ENCODE results near the gene PROKR1. TPM values are rescaled to one million over a fixed set of nuclear protein-coding genes. Genes with fewer than 3 reads are reported as not detected.

The PROKR1 gene
- total and polyA plus RNA-seq, 5 donors: 0.02 TPM; not detected in 4

- intact Hi-C loops (cut with DNase I): loop anchor here in 1 of 4 donors (10.0 kb wide), 1 partner anchor 224 kb away; no protein-coding TSS in a partner anchor
- Histone ChIP-seq H3K4me1 (ENCODE audit: control insufficient read depth, insufficient read depth, low read length) (no peaks in the 10 kb centered on the region), H3K27ac (ENCODE audit: low read length) (no peak overlapping the region), H3K9me3 (ENCODE audit: control insufficient read depth, low read length) (peaks cover 3% of the 10 kb centered on the region), H3K27me3 (ENCODE audit: control insufficient read depth, insufficient read depth) (no peaks in the 10 kb centered on the region), H3K4me3 (ENCODE audit: low read length) (no peak overlapping the region)
- 95% methylated on average over 2 of the region's 2 CpGs for WGBS
- no peak for DNase-seq
- no peak for ATAC-seq
Observed at GRCh38 chr2:68700560-68700959, 57.2 kb downstream of the PROKR1 start.

- ATAC-seq: no peak
- no peaks in the 10 kb centered on the region for H3K4me1 ChIP-seq (ENCODE audit: control insufficient read depth, insufficient read depth, low read length)
- H3K9me3 ChIP-seq (ENCODE audit: control insufficient read depth, low read length): no peaks in the 10 kb centered on the region
- H3K27ac ChIP-seq (ENCODE audit: low read length): no peak overlapping the region
- WGBS: 59% methylated on average over 3 of the region's 3 CpGs
- no peak overlapping the region for H3K4me3 ChIP-seq (ENCODE audit: low read length)
- DNase-seq: no peak
- intact Hi-C loops (cut with DNase I): loop anchor here in 3 of 4 donors (5.0 to 10.0 kb wide), 3 partner anchors 206 to 221 kb away; no protein-coding TSS in a partner anchor
- no peaks in the 10 kb centered on the region for H3K27me3 ChIP-seq (ENCODE audit: control insufficient read depth, insufficient read depth)
Observed at GRCh38 chr2:68706637-68707036, 63.3 kb downstream of the PROKR1 start.

Other genes with a start within 250 kb of the PROKR1 start
- 1 to 10 TPM in 1 of 4 donors, under 1 TPM in 3; 0.42 to 1.1 (median 0.95) TPM for gene FBXO48, start 176.3 kb upstream of the PROKR1 start, total RNA-seq
- 0.61 TPM for gene FBXO48, start 176.3 kb upstream of the PROKR1 start, polyA plus RNA-seq
- 1 to 10 TPM; 6.2 to 7.6 (median 6.7) TPM for gene APLF, start 176.0 kb upstream of the PROKR1 start, total RNA-seq
- gene APLF, start 176.0 kb upstream of the PROKR1 start, polyA plus RNA-seq: 0.72 TPM
- gene ARHGAP25, start 91.2 kb downstream of the PROKR1 start, total RNA-seq: 1 to 10 TPM; 7.8 to 9.7 (median 9.1) TPM
- 5.9 TPM for gene ARHGAP25, start 91.2 kb downstream of the PROKR1 start, polyA plus RNA-seq
- 1,000 to 10,000 TPM; 1,953 to 6,380 (median 2,692) TPM for gene BMP10, start 227.8 kb downstream of the PROKR1 start, total RNA-seq
- gene BMP10, start 227.8 kb downstream of the PROKR1 start, polyA plus RNA-seq: 153 TPM